Body of pancreas (tissue), 4 donors: ENCODE data around the gene PWWP2B.

Experiments used
- CTCF ChIP-seq, 7 experiments: fragments of 450-650 bp in 4 of 7; fragments of 200-600 bp in 3 of 7; sonication (generic) in 3 of 7; IDR thresholded peaks; one replicate each; pipeline ENCODE4 v1.5.1; 2016 to 2019; ENCODE audit warnings: antibody characterized with exemption in 7 of 7
- POLR2A ChIP-seq, 3 donors: fragments of 450-650 bp; IDR thresholded peaks; one replicate each; pipeline ENCODE4 v1.6.1; 2016; ENCODE audit warnings: antibody characterized with exemption in 3 of 3, mild to moderate bottlenecking in 2 of 3

- TF ChIP-seq POLR2A (IDR thresholded peaks at IDR 0.05) (no peak), CTCF (IDR thresholded peaks at IDR 0.05) (no peak)
Observed at GRCh38 chr10:132398566-132398991, 1.6 kb downstream of the PWWP2B start.
